ENCODE measurements around the gene DOHH.

DOHH gene

GRCh38 chr19:3479177-3479833 lies 21.2 kb downstream of the DOHH start:
- Histone ChIP-seq H3K4me2 (ENCODE audit: low read length, poor library complexity, severe bottlenecking) (no peak overlapping the region), H4K8ac (ENCODE audit: low read length) (no peak overlapping the region), H2BK5ac (ENCODE audit: low read depth, low read length, poor library complexity, severe bottlenecking) (no peak overlapping the region), H2AK5ac (ENCODE audit: low read length, severe bottlenecking) (no peak overlapping the region), H3K4me1 (ENCODE audit: control insufficient read depth, insufficient read depth, low read depth, low read length) (peaks cover 5% of the 10 kb centered on the region), H3K9ac (ENCODE audit: low read length) (no peak overlapping the region), H3K36me3 (ENCODE audit: control insufficient read depth in 1 of 2, insufficient read depth in 2 of 2, low read depth in 1 of 2, low read length in 2 of 2) (no peaks in the 10 kb centered on the region), H2BK120ac (ENCODE audit: low read depth, low read length) (no peak overlapping the region), H3K23ac (ENCODE audit: low read length in 2 of 2) (no peak overlapping the region), H3K4me3 (ENCODE audit: insufficient read depth in 1 of 2, low read depth in 1 of 2, low read length in 2 of 2) (no peak overlapping the region), H2BK15ac (ENCODE audit: low read depth, poor library complexity, severe bottlenecking) (no peak overlapping the region), H3K79me1 (replicated peaks; ENCODE audit: low read length, poor library complexity, severe bottlenecking) (no peaks in the 10 kb centered on the region), H3K27ac (ENCODE audit: low read length, poor library complexity, severe bottlenecking) (no peak overlapping the region), H3K14ac (ENCODE audit: low read length in 2 of 2) (no peak overlapping the region), H3K27me3 (ENCODE audit: control insufficient read depth in 1 of 2, insufficient read depth in 1 of 2, low read length in 2 of 2) (peaks cover 42 to 79% of the 10 kb centered on the region in 2 experiments), H3K4ac (ENCODE audit: low read depth in 1 of 2, low read length in 2 of 2) (no peak overlapping the region), H2AFZ (ENCODE audit: low read depth, low read length) (no peak overlapping the region), H3K18ac (ENCODE audit: low read depth in 1 of 2, low read length in 2 of 2) (no peak overlapping the region), H2BK12ac (ENCODE audit: low read length in 2 of 2) (no peak overlapping the region), H4K91ac (ENCODE audit: low read length) (no peak overlapping the region), H3K9me3 (ENCODE audit: control insufficient read depth, low read length) (no peaks in the 10 kb centered on the region)
- DNase-seq: no peak
- WGBS: 27% methylated on average over 7 of the region's 7 CpGs

GRCh38 chr19:3478409-3479176 lies 21.9 kb downstream of the DOHH start:
- WGBS: 46% methylated on average over 16 of the region's 27 CpGs
- H3K4me2 ChIP-seq (ENCODE audit: low read length, poor library complexity, severe bottlenecking): no peak overlapping the region
- peaks cover 5% of the 10 kb centered on the region for H3K4me1 ChIP-seq (ENCODE audit: control insufficient read depth, insufficient read depth, low read depth, low read length)
- no peaks in the 10 kb centered on the region for H3K9me3 ChIP-seq (ENCODE audit: control insufficient read depth, low read length)
- no peak overlapping the region for H3K27ac ChIP-seq (ENCODE audit: low read length, poor library complexity, severe bottlenecking)
- no peak overlapping the region for H4K8ac ChIP-seq (ENCODE audit: low read length)
- no peak overlapping the region for H3K23ac ChIP-seq (ENCODE audit: low read length in 2 of 2)
- no peak overlapping the region for H2BK5ac ChIP-seq (ENCODE audit: low read depth, low read length, poor library complexity, severe bottlenecking)
- H4K91ac ChIP-seq (ENCODE audit: low read length): no peak overlapping the region
- no peaks in the 10 kb centered on the region for H3K79me1 ChIP-seq (replicated peaks; ENCODE audit: low read length, poor library complexity, severe bottlenecking)
- no peaks in the 10 kb centered on the region for H3K36me3 ChIP-seq (ENCODE audit: control insufficient read depth in 1 of 2, insufficient read depth in 2 of 2, low read depth in 1 of 2, low read length in 2 of 2)
- H2BK120ac ChIP-seq (ENCODE audit: low read depth, low read length): no peak overlapping the region
- H3K14ac ChIP-seq (ENCODE audit: low read length in 2 of 2): no peak overlapping the region
- DNase-seq: no peak
- no peak overlapping the region for H3K9ac ChIP-seq (ENCODE audit: low read length)
- peaks cover 44 to 79% of the 10 kb centered on the region in 2 experiments for H3K27me3 ChIP-seq (ENCODE audit: control insufficient read depth in 1 of 2, insufficient read depth in 1 of 2, low read length in 2 of 2)
- no peak overlapping the region for H2AFZ ChIP-seq (ENCODE audit: low read depth, low read length)
- H2BK15ac ChIP-seq (ENCODE audit: low read depth, poor library complexity, severe bottlenecking): no peak overlapping the region
- H3K4ac ChIP-seq (ENCODE audit: low read depth in 1 of 2, low read length in 2 of 2): no peak overlapping the region
- no peak overlapping the region for H2BK12ac ChIP-seq (ENCODE audit: low read length in 2 of 2)
- no peak overlapping the region for H3K4me3 ChIP-seq (ENCODE audit: insufficient read depth in 1 of 2, low read depth in 1 of 2, low read length in 2 of 2)
- no peak overlapping the region for H3K18ac ChIP-seq (ENCODE audit: low read depth in 1 of 2, low read length in 2 of 2)
- no peak overlapping the region for H2AK5ac ChIP-seq (ENCODE audit: low read length, severe bottlenecking)

GRCh38 chr19:3477951-3478350 lies 22.5 kb downstream of the DOHH start:
- Histone ChIP-seq H3K9ac (ENCODE audit: low read length) (no peak overlapping the region), H3K9me3 (ENCODE audit: control insufficient read depth, low read length) (no peaks in the 10 kb centered on the region), H3K27me3 (ENCODE audit: control insufficient read depth in 1 of 2, insufficient read depth in 1 of 2, low read length in 2 of 2) (peaks cover 44 to 73% of the 10 kb centered on the region in 2 experiments), H3K4ac (ENCODE audit: low read depth in 1 of 2, low read length in 2 of 2) (no peak overlapping the region), H2AFZ (ENCODE audit: low read depth, low read length) (no peak overlapping the region), H3K23ac (ENCODE audit: low read length in 2 of 2) (no peak overlapping the region), H2BK120ac (ENCODE audit: low read depth, low read length) (no peak overlapping the region), H3K36me3 (ENCODE audit: control insufficient read depth in 1 of 2, insufficient read depth in 2 of 2, low read depth in 1 of 2, low read length in 2 of 2) (no peaks in the 10 kb centered on the region), H4K8ac (ENCODE audit: low read length) (no peak overlapping the region), H4K91ac (ENCODE audit: low read length) (no peak overlapping the region), H2AK5ac (ENCODE audit: low read length, severe bottlenecking) (no peak overlapping the region), H3K4me1 (ENCODE audit: control insufficient read depth, insufficient read depth, low read depth, low read length) (peaks cover 5% of the 10 kb centered on the region), H3K4me2 (ENCODE audit: low read length, poor library complexity, severe bottlenecking) (no peak overlapping the region), H3K4me3 (ENCODE audit: insufficient read depth in 1 of 2, low read depth in 1 of 2, low read length in 2 of 2) (no peak overlapping the region), H2BK5ac (ENCODE audit: low read depth, low read length, poor library complexity, severe bottlenecking) (no peak overlapping the region), H2BK15ac (ENCODE audit: low read depth, poor library complexity, severe bottlenecking) (no peak overlapping the region), H3K79me1 (replicated peaks; ENCODE audit: low read length, poor library complexity, severe bottlenecking) (no peaks in the 10 kb centered on the region), H3K27ac (ENCODE audit: low read length, poor library complexity, severe bottlenecking) (no peak overlapping the region), H2BK12ac (ENCODE audit: low read length in 2 of 2) (no peak overlapping the region), H3K18ac (ENCODE audit: low read depth in 1 of 2, low read length in 2 of 2) (no peak overlapping the region), H3K14ac (ENCODE audit: low read length in 2 of 2) (no peak overlapping the region)
- WGBS: 96% methylated on average over 2 of the region's 2 CpGs
- no peak for DNase-seq

- Histone ChIP-seq H2BK5ac (ENCODE audit: low read depth, low read length, poor library complexity, severe bottlenecking) (no peak overlapping the region), H3K27me3 (ENCODE audit: control insufficient read depth in 1 of 2, insufficient read depth in 1 of 2, low read length in 2 of 2) (peaks cover 44 to 71% of the 10 kb centered on the region in 2 experiments), H3K36me3 (ENCODE audit: control insufficient read depth in 1 of 2, insufficient read depth in 2 of 2, low read depth in 1 of 2, low read length in 2 of 2) (no peaks in the 10 kb centered on the region), H4K91ac (ENCODE audit: low read length) (no peak overlapping the region), H3K79me1 (replicated peaks; ENCODE audit: low read length, poor library complexity, severe bottlenecking) (no peaks in the 10 kb centered on the region), H3K18ac (ENCODE audit: low read depth in 1 of 2, low read length in 2 of 2) (no peak overlapping the region), H3K4me2 (ENCODE audit: low read length, poor library complexity, severe bottlenecking) (no peak overlapping the region), H3K4ac (ENCODE audit: low read depth in 1 of 2, low read length in 2 of 2) (no peak overlapping the region), H3K4me1 (ENCODE audit: control insufficient read depth, insufficient read depth, low read depth, low read length) (peaks cover 5% of the 10 kb centered on the region), H3K9ac (ENCODE audit: low read length) (no peak overlapping the region), H2AFZ (ENCODE audit: low read depth, low read length) (no peak overlapping the region), H3K4me3 (ENCODE audit: insufficient read depth in 1 of 2, low read depth in 1 of 2, low read length in 2 of 2) (no peak overlapping the region), H3K27ac (ENCODE audit: low read length, poor library complexity, severe bottlenecking) (no peak overlapping the region), H4K8ac (ENCODE audit: low read length) (no peak overlapping the region), H2AK5ac (ENCODE audit: low read length, severe bottlenecking) (no peak overlapping the region), H2BK120ac (ENCODE audit: low read depth, low read length) (no peak overlapping the region), H3K9me3 (ENCODE audit: control insufficient read depth, low read length) (no peaks in the 10 kb centered on the region), H2BK15ac (ENCODE audit: low read depth, poor library complexity, severe bottlenecking) (no peak overlapping the region), H2BK12ac (ENCODE audit: low read length in 2 of 2) (no peak overlapping the region), H3K14ac (ENCODE audit: low read length in 2 of 2) (no peak overlapping the region), H3K23ac (ENCODE audit: low read length in 2 of 2) (no peak overlapping the region)
- DNase-seq: no peak
These were observed 23.0 kb downstream of the DOHH start for GRCh38 chr19:3477506-3477905.

Measured in mesenchymal stem cell (in vitro differentiated cells and primary cell).